ENCODE data around the gene RGS7. TPM values are rescaled to one million over a fixed set of nuclear protein-coding genes. Genes with fewer than 3 reads are reported as not detected.

RGS7 gene
- total and polyA plus RNA-seq, 10 donors, result 0.09 to 1.8 (median 0.72) TPM; not detected in 1

DNA sequence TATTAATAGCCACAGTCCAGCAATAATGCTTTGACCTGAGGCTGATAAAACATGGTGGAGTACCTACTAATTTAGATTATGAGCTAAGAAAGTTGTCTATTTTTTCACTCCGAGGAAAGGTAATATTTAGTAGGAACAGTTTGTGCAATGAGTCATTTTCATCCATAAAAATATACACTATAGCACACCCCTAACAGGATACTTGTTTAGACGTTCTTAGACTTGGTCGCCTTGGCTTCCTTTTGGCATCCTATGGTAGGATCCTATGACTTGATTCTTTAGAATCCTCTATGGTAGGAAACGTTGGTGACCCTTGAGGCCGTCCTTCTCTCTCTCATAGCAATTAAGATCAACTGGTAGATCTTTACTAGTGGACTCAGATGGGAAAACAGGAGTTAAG, 81.8 kb downstream of the RGS7 start:
- no peaks in the 10 kb centered on the region for H3K36me3 ChIP-seq
- DNase-seq, result no peak
- no peaks in the 10 kb centered on the region for H3K4me1 ChIP-seq
- H3K27ac ChIP-seq, result no peak overlapping the region
- no peak overlapping the region for H3K4me3 ChIP-seq
- peaks cover 0 to 57% (median 36%) of the 10 kb centered on the region in 8 donors for H3K9me3 ChIP-seq
- intact Hi-C loops (cut with DNase I; ENCODE audit: low total_unique reads), result no loop called here
- WGBS, 5 donors, result 66 to 83% (median 75%) methylated on average over 5 of the region's 5 CpGs
- H3K27me3 ChIP-seq (replicated peaks in 1 of 7), result no peaks in the 10 kb centered on the region
- TF ChIP-seq POLR2AphosphoS5 (IDR thresholded peaks at IDR 0.05), result no peak
- TF ChIP-seq POLR2A (IDR thresholded peaks at IDR 0.05), result no peak
- TF ChIP-seq, protein P1, sequence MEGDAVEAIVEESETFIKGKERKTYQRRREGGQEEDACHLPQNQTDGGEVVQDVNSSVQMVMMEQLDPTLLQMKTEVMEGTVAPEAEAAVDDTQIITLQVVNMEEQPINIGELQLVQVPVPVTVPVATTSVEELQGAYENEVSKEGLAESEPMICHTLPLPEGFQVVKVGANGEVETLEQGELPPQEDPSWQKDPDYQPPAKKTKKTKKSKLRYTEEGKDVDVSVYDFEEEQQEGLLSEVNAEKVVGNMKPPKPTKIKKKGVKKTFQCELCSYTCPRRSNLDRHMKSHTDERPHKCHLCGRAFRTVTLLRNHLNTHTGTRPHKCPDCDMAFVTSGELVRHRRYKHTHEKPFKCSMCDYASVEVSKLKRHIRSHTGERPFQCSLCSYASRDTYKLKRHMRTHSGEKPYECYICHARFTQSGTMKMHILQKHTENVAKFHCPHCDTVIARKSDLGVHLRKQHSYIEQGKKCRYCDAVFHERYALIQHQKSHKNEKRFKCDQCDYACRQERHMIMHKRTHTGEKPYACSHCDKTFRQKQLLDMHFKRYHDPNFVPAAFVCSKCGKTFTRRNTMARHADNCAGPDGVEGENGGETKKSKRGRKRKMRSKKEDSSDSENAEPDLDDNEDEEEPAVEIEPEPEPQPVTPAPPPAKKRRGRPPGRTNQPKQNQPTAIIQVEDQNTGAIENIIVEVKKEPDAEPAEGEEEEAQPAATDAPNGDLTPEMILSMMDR (IDR thresholded peaks at IDR 0.05 in 8 of 11, conservative IDR thresholded peaks at IDR 0.05 in 3 of 11), result no peak

DNA sequence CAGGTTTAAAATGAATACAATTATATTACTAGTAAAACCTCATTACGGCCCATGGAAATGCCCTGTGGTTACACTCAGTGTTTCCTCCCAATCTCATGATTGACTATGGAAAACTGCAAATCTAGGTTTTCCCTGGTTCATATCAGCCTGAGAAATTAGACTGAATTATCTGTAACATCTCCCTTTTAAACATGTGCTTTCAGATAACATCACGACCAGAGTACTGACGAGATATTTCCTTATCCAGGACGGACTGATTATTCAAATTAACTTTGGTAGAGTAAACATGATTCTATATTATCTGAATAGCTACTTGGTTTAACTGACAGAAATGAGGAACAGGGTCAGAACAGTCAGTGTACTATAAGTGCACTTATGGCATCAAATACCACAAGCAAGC, 82.3 kb downstream of the RGS7 start:
- WGBS, 5 donors, result 74 to 83% (median 79%) methylated on average over 4 of the region's 4 CpGs
- intact Hi-C loops (cut with DNase I; ENCODE audit: low total_unique reads), result no loop called here
- TF ChIP-seq POLR2A (IDR thresholded peaks at IDR 0.05), result no peak
- no peak for TF ChIP-seq POLR2AphosphoS5 (IDR thresholded peaks at IDR 0.05)
- TF ChIP-seq, protein P1 (IDR thresholded peaks at IDR 0.05 in 8 of 11, conservative IDR thresholded peaks at IDR 0.05 in 3 of 11), result no peak

DNA sequence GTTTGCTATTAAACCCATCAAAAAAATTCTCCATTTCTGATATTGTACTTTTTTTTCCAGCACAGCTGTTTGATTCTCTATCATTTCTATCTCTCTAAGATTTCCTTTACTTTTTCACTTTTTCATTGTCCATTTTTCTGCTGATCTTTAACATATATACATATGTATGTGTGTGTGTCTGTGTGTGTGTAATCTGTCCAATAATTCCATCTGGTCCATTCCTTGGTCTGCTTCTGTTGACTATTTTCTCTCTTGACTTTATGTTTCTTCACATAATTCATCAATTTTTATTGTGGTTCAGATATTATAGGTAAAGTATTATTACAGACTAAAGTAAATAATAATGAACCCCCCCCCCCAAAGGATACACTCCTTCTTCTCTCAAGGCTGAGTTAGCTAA, 84.2 kb downstream of the RGS7 start:
- intact Hi-C loops (cut with DNase I; ENCODE audit: low total_unique reads), result no loop called here
- no peaks in the 10 kb centered on the region for H3K36me3 ChIP-seq
- H3K4me3 ChIP-seq, result no peak overlapping the region
- H3K9me3 ChIP-seq, result peaks cover 0 to 45% (median 34%) of the 10 kb centered on the region in 8 donors
- H3K27ac ChIP-seq, result no peak overlapping the region
- no peaks in the 10 kb centered on the region for H3K4me1 ChIP-seq
- TF ChIP-seq POLR2AphosphoS5 (IDR thresholded peaks at IDR 0.05) (no peak), POLR2A (IDR thresholded peaks at IDR 0.05) (no peak)
- TF ChIP-seq, protein P1 (IDR thresholded peaks at IDR 0.05 in 8 of 11, conservative IDR thresholded peaks at IDR 0.05 in 3 of 11), result no peak
- DNase-seq, result no peak
- no peaks in the 10 kb centered on the region for H3K27me3 ChIP-seq (replicated peaks in 1 of 7)

More for the DNA sequence above, 82.3 kb downstream of the RGS7 start:
- Histone ChIP-seq H3K27me3 (replicated peaks in 1 of 7) (no peaks in the 10 kb centered on the region), H3K4me1 (no peaks in the 10 kb centered on the region), H3K4me3 (no peak overlapping the region), H3K36me3 (no peaks in the 10 kb centered on the region), H3K27ac (no peak overlapping the region), H3K9me3 (peaks cover 0 to 52% (median 34%) of the 10 kb centered on the region in 8 donors)
- no peak for DNase-seq

DNA sequence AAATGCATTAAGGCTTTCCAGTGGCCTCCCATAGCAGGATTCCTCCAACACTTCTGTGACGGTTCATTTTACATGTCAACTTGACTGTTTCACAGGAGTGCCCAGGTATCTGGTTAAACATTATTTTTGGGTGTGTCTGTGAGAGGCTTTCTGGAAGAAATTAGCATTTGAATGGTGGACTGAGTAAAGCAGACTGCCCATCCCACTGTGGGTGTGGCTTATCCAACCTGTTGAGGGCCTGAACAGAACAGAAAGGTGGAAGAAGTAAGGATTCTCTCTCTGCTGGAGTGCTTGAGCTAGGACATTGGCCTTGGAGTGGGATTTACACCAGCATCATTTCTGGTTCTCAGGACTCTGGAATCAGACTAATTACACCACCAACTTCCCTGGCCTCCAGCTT, 85.6 kb downstream of the RGS7 start:
- no peaks in the 10 kb centered on the region for H3K36me3 ChIP-seq

More for the DNA sequence above, 85.6 kb downstream of the RGS7 start:
- Histone ChIP-seq H3K27me3 (replicated peaks in 1 of 7) (no peaks in the 10 kb centered on the region), H3K4me1 (no peaks in the 10 kb centered on the region), H3K9me3 (peaks cover 0 to 45% (median 34%) of the 10 kb centered on the region in 8 donors), H3K27ac (no peak overlapping the region), H3K4me3 (no peak overlapping the region)
- WGBS, 5 donors, result 81 to 98% (median 95%) methylated on average over 1 of the region's 1 CpG
- DNase-seq, result no peak
- intact Hi-C loops (cut with DNase I; ENCODE audit: low total_unique reads), result no loop called here
- TF ChIP-seq POLR2AphosphoS5 (IDR thresholded peaks at IDR 0.05), result no peak
- no peak for TF ChIP-seq POLR2A (IDR thresholded peaks at IDR 0.05)
- TF ChIP-seq, protein P1 (IDR thresholded peaks at IDR 0.05 in 8 of 11, conservative IDR thresholded peaks at IDR 0.05 in 3 of 11), result no peak
